GM06990 (cell line): ENCODE data around the gene KLHL8.

Source experiments
- DNase-seq: peaks from one replicate; pipeline ENCODE4 v3.0.0-alpha.2; 2011; ENCODE audit not compliant: insufficient read length; ENCODE audit errors: extremely low read depth
- H3K27me3 ChIP-seq: replicated peaks from 2 replicates; pipeline ENCODE4 v1.6.0; 2011; ENCODE audit warnings: low read length; ENCODE audit not compliant: control insufficient read depth, insufficient read depth
- H3K36me3 ChIP-seq: 2 replicates; pipeline ENCODE4 v1.5.1; 2011; ENCODE audit warnings: low read length; ENCODE audit not compliant: control insufficient read depth, insufficient read depth
- H3K4me3 ChIP-seq: replicated peaks from 2 replicates; pipeline ENCODE4 v1.5.1; 2011; ENCODE audit warnings: low read depth, mild to moderate bottlenecking, control low read depth, low read length
- CTCF ChIP-seq: IDR thresholded peaks from 2 replicates; pipeline ENCODE4 v1.5.1; 2011; ENCODE audit warnings: low read length, control low read depth, mild to moderate bottlenecking, inconsistent platforms; ENCODE audit not compliant: insufficient read depth, poor library complexity, severe bottlenecking

The KLHL8 gene

GRCh38 chr4:87116231-87116630, 104.2 kb downstream of the KLHL8 start:
- peaks cover 22% of the 10 kb centered on the region for H3K36me3 ChIP-seq
- TF ChIP-seq CTCF: no peak
- DNase-seq: no peak

GRCh38 chr4:87114245-87115062, 106.0 kb downstream of the KLHL8 start:
- Histone ChIP-seq H3K4me3 (no peak overlapping the region), H3K36me3 (peaks cover 22% of the 10 kb centered on the region), H3K27me3 (no peaks in the 10 kb centered on the region)
- peak; percentile 24 for TF ChIP-seq CTCF
- DNase-seq: no peak

More at GRCh38 chr4:87116231-87116630, 104.2 kb downstream of the KLHL8 start:
- no peaks in the 10 kb centered on the region for H3K27me3 ChIP-seq
- H3K4me3 ChIP-seq: no peak overlapping the region

GRCh38 chr4:87112063-87112462, 108.4 kb downstream of the KLHL8 start:
- no peak for DNase-seq
- peaks cover 21% of the 10 kb centered on the region for H3K36me3 ChIP-seq
- TF ChIP-seq CTCF: no peak
- no peak overlapping the region for H3K4me3 ChIP-seq
- H3K27me3 ChIP-seq: no peaks in the 10 kb centered on the region
